PFSK-1 (cell line): Measurements from ENCODE around the gene MED28.

ENCODE experiments used
- FOXP2 ChIP-seq: optimal IDR thresholded peaks from 2 replicates; pipeline ENCODE3; 2011; ENCODE audit warnings: borderline replicate concordance, control low read depth, inconsistent platforms; ENCODE audit not compliant: insufficient read depth; ENCODE audit errors: extremely low read length, extremely low read depth
- POLR2AphosphoS5 ChIP-seq: IDR thresholded peaks from 2 replicates; pipeline ENCODE4 v1.6.1; 2012; ENCODE audit warnings: low read depth, mild to moderate bottlenecking, control low read depth, low read length, moderate library complexity
- SIN3A ChIP-seq: IDR thresholded peaks from 2 replicates; pipeline ENCODE4 v1.6.1; 2012; ENCODE audit warnings: mild to moderate bottlenecking, low read length, moderate library complexity, borderline replicate concordance; ENCODE audit not compliant: insufficient read depth
- TAF1 ChIP-seq: IDR thresholded peaks from 2 replicates; pipeline ENCODE4 v1.6.1; 2012; ENCODE audit warnings: low read length, control low read depth, borderline replicate concordance; ENCODE audit not compliant: insufficient read depth

GRCh38 chr4:17657090-17657489 is 42.6 kb downstream of the MED28 start:
- TF ChIP-seq SIN3A = no peak
- no peak for TF ChIP-seq FOXP2
- no peak for TF ChIP-seq POLR2AphosphoS5
- no peak for TF ChIP-seq TAF1
